HCT116 (cell line): Measurements from ENCODE around the gene UCP1. TPM values are rescaled to one million over a fixed set of nuclear protein-coding genes. Genes with fewer than 3 reads are reported as not detected.

Experiments used
- ATAC-seq: fragments of 200-7000 bp; cut with Tn5 transposase; 2 replicates; pipeline ENCODE4 v1.9.1; 2020; ENCODE audit warnings: mild to moderate bottlenecking, moderate library complexity
- BruUV-seq: library from RNA; stranded (reverse); fragments of 400-500 nt; replicated peaks from 2 replicates; lab custom pipeline; 2021; lab: Mats Ljungman, UMichigan
- CTCF ChIA-PET: fragments of 300-600 bp; sonication (Branson Sonifier 250); formaldehyde crosslinking; loops from one replicate; lab custom pipeline; 2021; ENCODE audit warnings: antibody characterized with exemption; lab: Charles Lee
- POLR2A ChIA-PET: fragments of 300-600, 350-600 bp; sonication (Branson Sonifier 250); formaldehyde crosslinking; loops from one replicate; lab custom pipeline; 2021; ENCODE audit warnings: antibody characterized with exemption; lab: Charles Lee
- RAD21 ChIA-PET, 2 experiments: fragments of 300-600 bp; sonication (Branson Sonifier 250); formaldehyde crosslinking; loops; one replicate each; lab custom pipeline; 2023; ENCODE audit warnings: low total read pairs in 2 of 2; ENCODE audit not compliant: uncharacterized antibody in 2 of 2, unreplicated experiment in 2 of 2, low non-redundant PET in 1 of 2; lab: Charles Lee
- DNase-seq: peaks from one replicate; pipeline ENCODE4 v3.0.0-alpha.2; 2010; ENCODE audit warnings: low read depth, low spot score
- H2AFZ ChIP-seq: fragments of 200-600 bp; shearing (Covaris generic), sonication (generic); 2 replicates; pipeline ENCODE4 v1.6.1; 2017; ENCODE audit warnings: low read depth, mixed run types, mixed read lengths, antibody characterized with exemption, low read length; ENCODE audit not compliant: poor library complexity, severe bottlenecking
- H3K27ac ChIP-seq: 2 replicates; pipeline ENCODE4 v1.5.1; 2012; ENCODE audit warnings: low read depth, low read length
- H3K27me3 ChIP-seq: fragments of 200-600 bp; sonication (generic); 2 replicates; pipeline ENCODE4 v1.6.1; 2016; ENCODE audit warnings: mixed run types, low read length, mixed read lengths; ENCODE audit not compliant: insufficient read depth
- H3K36me3 ChIP-seq, 2 experiments: fragments of 200-500 bp in 1 of 2; fragments of 200-600 bp in 1 of 2; sonication (Bioruptor generic) in 1 of 2; sonication (generic) in 1 of 2; 2 replicates each; pipeline versions ENCODE4 v1.5.1 to v1.6.1; 2014 to 2016; ENCODE audit warnings: low read length in 2 of 2, inconsistent platforms in 1 of 2, mixed read lengths in 1 of 2, mixed run types in 1 of 2; ENCODE audit not compliant: insufficient read depth in 2 of 2, control insufficient read depth in 1 of 2
- H3K4me1 ChIP-seq, 2 experiments: fragments of 200-600 bp in 1 of 2; sonication (generic) in 1 of 2; 2 replicates each; pipeline versions ENCODE4 v1.5.1 to v1.6.1; 2012 to 2017; ENCODE audit warnings: low read length in 2 of 2, inconsistent platforms in 1 of 2, mild to moderate bottlenecking in 1 of 2, mixed read lengths in 1 of 2, mixed run types in 1 of 2, moderate library complexity in 1 of 2; ENCODE audit not compliant: insufficient read depth in 2 of 2, control insufficient read depth in 1 of 2
- H3K4me2 ChIP-seq: fragments of 200-600 bp; sonication (generic); 2 replicates; pipeline ENCODE4 v1.6.1; 2017; ENCODE audit warnings: mixed run types, low read length, mixed read lengths
- H3K4me3 ChIP-seq, 2 experiments: fragments of 200-600 bp in 1 of 2; sonication (generic) in 1 of 2; replicated peaks in 1 of 2; 2 replicates each; pipeline ENCODE4 v1.5.1; 2011 to 2016; ENCODE audit warnings: low read length in 2 of 2, control low read depth in 1 of 2, low read depth in 1 of 2, mild to moderate bottlenecking in 1 of 2, mixed read lengths in 1 of 2, mixed run types in 1 of 2
- H3K79me2 ChIP-seq: fragments of 200-600 bp; sonication (generic); 2 replicates; pipeline ENCODE4 v1.6.1; 2017; ENCODE audit warnings: mild to moderate bottlenecking, mixed run types, low read length, moderate library complexity, mixed read lengths; ENCODE audit not compliant: insufficient read depth
- H3K9ac ChIP-seq: fragments of 200-600 bp; sonication (generic); 2 replicates; pipeline ENCODE4 v1.6.1; 2016; ENCODE audit warnings: low read length, mixed read lengths
- H3K9me2 ChIP-seq: fragments of 200-600 bp; sonication (generic), shearing (Covaris generic); 2 replicates; pipeline ENCODE4 v1.6.1; 2017; ENCODE audit warnings: mixed run types, mild to moderate bottlenecking, moderate library complexity; ENCODE audit not compliant: insufficient read depth
- H3K9me3 ChIP-seq, 2 experiments: fragments of 200-500 bp in 1 of 2; fragments of 200-600 bp in 1 of 2; sonication (Bioruptor generic) in 1 of 2; sonication (generic) in 1 of 2; 2 replicates each; pipeline ENCODE4 v1.6.1; 2014 to 2017; ENCODE audit warnings: low read length in 2 of 2, mixed read lengths in 2 of 2, inconsistent platforms in 1 of 2, low read depth in 1 of 2, mild to moderate bottlenecking in 1 of 2, mixed run types in 1 of 2, moderate library complexity in 1 of 2; ENCODE audit not compliant: control insufficient read depth in 1 of 2, insufficient read depth in 1 of 2
- H4K20me1 ChIP-seq: fragments of 200-600 bp; sonication (generic), shearing (Covaris generic); 2 replicates; pipeline ENCODE4 v1.6.1; 2017; ENCODE audit warnings: mixed run types, mild to moderate bottlenecking, moderate library complexity; ENCODE audit not compliant: insufficient read depth
- CBX3 ChIP-seq: IDR thresholded peaks from 2 replicates; pipeline ENCODE4 v1.6.1; 2012; ENCODE audit warnings: low read depth
- CEBPB ChIP-seq: IDR thresholded peaks from 2 replicates; pipeline ENCODE4 v1.6.1; 2012; ENCODE audit warnings: low read depth
- ELF1 ChIP-seq: IDR thresholded peaks from 2 replicates; pipeline ENCODE4 v1.6.1; 2012; ENCODE audit warnings: low read depth, borderline replicate concordance
- EZH2 ChIP-seq: fragments of 200-600 bp; sonication (generic); IDR thresholded peaks from 2 replicates; pipeline ENCODE4 v1.6.1; 2017; ENCODE audit warnings: antibody characterized with exemption, mixed run types
- EZH2phosphoT487 ChIP-seq: fragments of 200-600 bp; IDR thresholded peaks from 2 replicates; pipeline ENCODE4 v1.6.1; 2018; ENCODE audit warnings: antibody characterized with exemption, borderline replicate concordance
- FOSL1 ChIP-seq: IDR thresholded peaks from 2 replicates; pipeline ENCODE4 v1.6.1; 2012; ENCODE audit warnings: low read depth
- JUND ChIP-seq: IDR thresholded peaks from 2 replicates; pipeline ENCODE4 v1.6.1; 2012
- POLR2A ChIP-seq: IDR thresholded peaks from 2 replicates; pipeline ENCODE4 v1.7.0; 2011; ENCODE audit warnings: borderline replicate concordance; ENCODE audit not compliant: insufficient read depth, insufficient read length; ENCODE audit errors: extremely low read depth
- POLR2AphosphoS5 ChIP-seq: IDR thresholded peaks from 2 replicates; pipeline ENCODE4 v1.6.1; 2011; ENCODE audit warnings: mild to moderate bottlenecking, low read depth, low read length, moderate library complexity
- SP1 ChIP-seq: IDR thresholded peaks from 2 replicates; pipeline ENCODE4 v1.6.1; 2012; ENCODE audit warnings: low read depth
- SRF ChIP-seq: IDR thresholded peaks from 2 replicates; pipeline ENCODE4 v1.6.1; 2012; ENCODE audit warnings: low read depth
- TCF7L2 ChIP-seq: IDR thresholded peaks from 2 replicates; pipeline ENCODE4 v1.7.0; 2011; ENCODE audit warnings: borderline replicate concordance, inconsistent platforms; ENCODE audit not compliant: insufficient read depth, insufficient read length; ENCODE audit errors: extremely low read depth
- YY1 ChIP-seq: IDR thresholded peaks from 2 replicates; pipeline ENCODE4 v1.6.1; 2011; ENCODE audit warnings: low read length, low read depth, moderate library complexity, mild to moderate bottlenecking; ENCODE audit not compliant: insufficient replicate concordance; ENCODE audit errors: extremely low read depth
- ZFX ChIP-seq: fragments of 450-650 bp; IDR thresholded peaks from 2 replicates; pipeline ENCODE4 v1.6.1; 2017
- ZNF274 ChIP-seq: fragments of 200-500 bp; sonication (Bioruptor generic); IDR thresholded peaks from 2 replicates; pipeline ENCODE4 v1.6.1; 2014; ENCODE audit warnings: mild to moderate bottlenecking, low read depth, low read length, inconsistent platforms
- intact Hi-C: fragments of 100-400 bp; cut with micrococcal nuclease; formaldehyde crosslinking; loops from 2 replicates; pipeline ENCODE4 v1.10.0; 2022
- total RNA-seq: library from RNA; stranded (reverse); gene quantifications from one replicate; pipeline ENCODE4 v1.2.1, GENCODE V29; 2021; ENCODE audit not compliant: unreplicated experiment
- TF ChIP-seq, protein P1 (sequence below): IDR thresholded peaks from 2 replicates; pipeline ENCODE4 v1.6.1; 2012
- TF ChIP-seq, protein P2 (sequence below): IDR thresholded peaks from 2 replicates; pipeline ENCODE4 v1.6.1; 2012
- TF ChIP-seq, protein P3 (sequence below), 3 experiments: fragments of 200-600 bp in 1 of 3; sonication (generic) in 1 of 3; IDR thresholded peaks in 2 of 3; conservative IDR thresholded peaks in 1 of 3; 2 replicates each; pipeline ENCODE4 v1.5.1; 2012 to 2017; ENCODE audit warnings: low read depth in 2 of 3, low read length in 2 of 3, antibody characterized with exemption in 1 of 3, borderline replicate concordance in 1 of 3, control low read depth in 1 of 3, mild to moderate bottlenecking in 1 of 3, mixed read lengths in 1 of 3, mixed run types in 1 of 3, moderate library complexity in 1 of 3; ENCODE audit not compliant: insufficient read depth in 1 of 3
- TF ChIP-seq, protein P4 (sequence below): IDR thresholded peaks from 2 replicates; pipeline ENCODE4 v1.6.1; 2011; ENCODE audit warnings: mild to moderate bottlenecking, low read length, moderate library complexity; ENCODE audit not compliant: insufficient replicate concordance; ENCODE audit errors: extremely low read depth

UCP1 gene
- total RNA-seq, 1 experiment from 2014 or later = not detected

DNA sequence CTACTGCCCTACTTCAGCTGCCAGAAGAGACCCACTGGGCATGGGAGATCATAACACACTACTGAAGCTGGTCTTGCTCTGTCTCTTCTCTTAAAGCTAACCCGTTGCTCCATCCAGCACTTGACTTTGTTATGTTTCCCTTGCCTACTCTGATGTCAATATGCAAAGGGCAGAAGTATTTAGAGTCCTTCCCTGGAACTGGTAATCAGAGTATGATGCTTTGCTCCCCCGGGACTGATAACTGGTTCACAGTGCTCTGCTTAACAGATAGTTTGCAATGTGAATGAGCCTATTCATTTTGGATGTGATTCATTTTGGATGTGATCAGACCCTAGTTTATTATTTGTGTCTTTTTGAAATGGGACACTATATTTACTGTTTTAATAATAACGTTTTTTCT is 12.3 kb upstream of the UCP1 start:
- ChIA-PET POLR2A (no interaction called here), RAD21 (no interaction called here), CTCF (no interaction called here)
- Histone ChIP-seq H3K4me3 (no peak overlapping the region), H3K79me2 (no peaks in the 10 kb centered on the region), H3K9me2 (no peaks in the 10 kb centered on the region), H3K9ac (no peak overlapping the region), H2AFZ (no peak overlapping the region), H3K36me3 (no peaks in the 10 kb centered on the region), H3K4me1 (no peaks in the 10 kb centered on the region), H3K4me2 (no peak overlapping the region), H4K20me1 (no peaks in the 10 kb centered on the region; the same call in 1 of the 2 replicates), H3K27ac (no peak overlapping the region), H3K27me3 (no peaks in the 10 kb centered on the region), H3K9me3 (no peaks in the 10 kb centered on the region)
- DNase-seq (no peak), ATAC-seq (no peak)
- no peak for TF ChIP-seq POLR2A
- intact Hi-C loops = no loop called here
- no TSS peak for BruUV-seq

DNA sequence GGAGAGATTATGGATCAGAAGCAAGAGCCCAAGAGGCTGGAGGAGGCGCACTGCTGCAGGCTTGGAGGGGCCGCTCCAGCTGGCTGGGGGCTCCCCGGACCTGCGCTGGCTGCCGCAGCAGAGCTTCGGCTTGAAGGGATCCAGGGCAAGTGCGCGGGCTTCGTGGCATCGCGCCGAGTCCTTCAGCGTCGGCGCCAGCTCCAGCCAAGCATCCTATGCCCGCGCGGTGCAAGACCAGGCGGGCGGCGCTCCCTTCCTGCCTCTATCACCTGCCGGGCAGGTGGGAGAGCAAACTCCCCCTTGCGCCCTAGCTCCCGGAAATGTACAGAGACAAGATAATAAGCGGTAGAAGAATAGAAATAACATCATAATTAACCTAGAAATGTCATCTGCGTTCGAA is 10.5 kb upstream of the UCP1 start:
- Histone ChIP-seq H3K9me2 (no peaks in the 10 kb centered on the region), H3K9ac (no peak overlapping the region), H3K27ac (no peak overlapping the region), H3K27me3 (no peaks in the 10 kb centered on the region), H3K4me3 (no peak overlapping the region), H4K20me1 (no peaks in the 10 kb centered on the region; the same call in 1 of the 2 replicates), H3K79me2 (no peaks in the 10 kb centered on the region), H3K4me1 (no peaks in the 10 kb centered on the region), H3K36me3 (no peaks in the 10 kb centered on the region), H3K9me3 (no peaks in the 10 kb centered on the region), H3K4me2 (no peak overlapping the region), H2AFZ (no peak overlapping the region)
- ATAC-seq = no peak
- CTCF ChIA-PET = no interaction called here
- no TSS peak for BruUV-seq
- POLR2A ChIA-PET = no interaction called here
- intact Hi-C loops = no loop called here
- RAD21 ChIA-PET = no interaction called here
- DNase-seq = no peak
- TF ChIP-seq EZH2phosphoT487 (no peak), SRF (no peak), EZH2 (no peak), SP1 (no peak), CBX3 (no peak), FOSL1 (no peak), POLR2A (no peak), YY1 (no peak), JUND (no peak), POLR2AphosphoS5 (no peak), ZFX (no peak), TCF7L2 (no peak), ELF1 (no peak), ZNF274 (no peak), CEBPB (no peak)
- TF ChIP-seq, protein P1, sequence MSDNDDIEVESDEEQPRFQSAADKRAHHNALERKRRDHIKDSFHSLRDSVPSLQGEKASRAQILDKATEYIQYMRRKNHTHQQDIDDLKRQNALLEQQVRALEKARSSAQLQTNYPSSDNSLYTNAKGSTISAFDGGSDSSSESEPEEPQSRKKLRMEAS = no peak
- TF ChIP-seq, protein P2, sequence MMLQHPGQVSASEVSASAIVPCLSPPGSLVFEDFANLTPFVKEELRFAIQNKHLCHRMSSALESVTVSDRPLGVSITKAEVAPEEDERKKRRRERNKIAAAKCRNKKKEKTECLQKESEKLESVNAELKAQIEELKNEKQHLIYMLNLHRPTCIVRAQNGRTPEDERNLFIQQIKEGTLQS = no peak
- TF ChIP-seq, protein P3, sequence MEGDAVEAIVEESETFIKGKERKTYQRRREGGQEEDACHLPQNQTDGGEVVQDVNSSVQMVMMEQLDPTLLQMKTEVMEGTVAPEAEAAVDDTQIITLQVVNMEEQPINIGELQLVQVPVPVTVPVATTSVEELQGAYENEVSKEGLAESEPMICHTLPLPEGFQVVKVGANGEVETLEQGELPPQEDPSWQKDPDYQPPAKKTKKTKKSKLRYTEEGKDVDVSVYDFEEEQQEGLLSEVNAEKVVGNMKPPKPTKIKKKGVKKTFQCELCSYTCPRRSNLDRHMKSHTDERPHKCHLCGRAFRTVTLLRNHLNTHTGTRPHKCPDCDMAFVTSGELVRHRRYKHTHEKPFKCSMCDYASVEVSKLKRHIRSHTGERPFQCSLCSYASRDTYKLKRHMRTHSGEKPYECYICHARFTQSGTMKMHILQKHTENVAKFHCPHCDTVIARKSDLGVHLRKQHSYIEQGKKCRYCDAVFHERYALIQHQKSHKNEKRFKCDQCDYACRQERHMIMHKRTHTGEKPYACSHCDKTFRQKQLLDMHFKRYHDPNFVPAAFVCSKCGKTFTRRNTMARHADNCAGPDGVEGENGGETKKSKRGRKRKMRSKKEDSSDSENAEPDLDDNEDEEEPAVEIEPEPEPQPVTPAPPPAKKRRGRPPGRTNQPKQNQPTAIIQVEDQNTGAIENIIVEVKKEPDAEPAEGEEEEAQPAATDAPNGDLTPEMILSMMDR (IDR thresholded peaks at IDR 0.05 in 2 of 3, conservative IDR thresholded peaks at IDR 0.05 in 1 of 3; ENCODE audit: borderline replicate concordance in 1 of 3, insufficient read depth in 1 of 3, low read depth in 2 of 3, low read length in 2 of 3) = no peak
- TF ChIP-seq, protein P4, sequence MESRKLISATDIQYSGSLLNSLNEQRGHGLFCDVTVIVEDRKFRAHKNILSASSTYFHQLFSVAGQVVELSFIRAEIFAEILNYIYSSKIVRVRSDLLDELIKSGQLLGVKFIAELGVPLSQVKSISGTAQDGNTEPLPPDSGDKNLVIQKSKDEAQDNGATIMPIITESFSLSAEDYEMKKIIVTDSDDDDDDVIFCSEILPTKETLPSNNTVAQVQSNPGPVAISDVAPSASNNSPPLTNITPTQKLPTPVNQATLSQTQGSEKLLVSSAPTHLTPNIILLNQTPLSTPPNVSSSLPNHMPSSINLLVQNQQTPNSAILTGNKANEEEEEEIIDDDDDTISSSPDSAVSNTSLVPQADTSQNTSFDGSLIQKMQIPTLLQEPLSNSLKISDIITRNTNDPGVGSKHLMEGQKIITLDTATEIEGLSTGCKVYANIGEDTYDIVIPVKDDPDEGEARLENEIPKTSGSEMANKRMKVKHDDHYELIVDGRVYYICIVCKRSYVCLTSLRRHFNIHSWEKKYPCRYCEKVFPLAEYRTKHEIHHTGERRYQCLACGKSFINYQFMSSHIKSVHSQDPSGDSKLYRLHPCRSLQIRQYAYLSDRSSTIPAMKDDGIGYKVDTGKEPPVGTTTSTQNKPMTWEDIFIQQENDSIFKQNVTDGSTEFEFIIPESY = no peak
